Type B pancreatic cell (in vitro differentiated cells): ENCODE measurements around the gene RBM19. TPM values are rescaled to one million over a fixed set of nuclear protein-coding genes. Genes with fewer than 3 reads are reported as not detected.

Experiments used
- DNase-seq: peaks from one replicate; pipeline ENCODE4 v3.0.0; 2021; ENCODE audit warnings: mixed read lengths; ENCODE audit not compliant: unreplicated experiment; ENCODE audit errors: extremely low spot score
- H3K27ac Mint-ChIP-seq: 2 replicates; pipeline ENCODE4 v1.8.0; 2021; ENCODE audit warnings: mild to moderate bottlenecking, mixed read lengths
- H3K27me3 Mint-ChIP-seq: 2 replicates; pipeline ENCODE4 v1.8.0; 2021; ENCODE audit warnings: mixed read lengths
- H3K36me3 Mint-ChIP-seq: 2 replicates; pipeline ENCODE4 v1.8.0; 2021; ENCODE audit warnings: mixed read lengths
- H3K4me1 Mint-ChIP-seq: one replicate; pipeline ENCODE4 v1.8.0; 2021; ENCODE audit warnings: mixed read lengths; ENCODE audit not compliant: unreplicated experiment
- H3K4me3 Mint-ChIP-seq: 2 replicates; pipeline ENCODE4 v1.8.0; 2021; ENCODE audit warnings: mild to moderate bottlenecking, mixed read lengths
- H3K9me3 Mint-ChIP-seq: 2 replicates; pipeline ENCODE4 v1.8.0; 2021; ENCODE audit warnings: mixed read lengths
- CTCF ChIP-seq: fragments of 200-600 bp; sonication (generic); conservative IDR thresholded peaks from 2 replicates; pipeline ENCODE4 v1.5.0; 2021; ENCODE audit warnings: antibody characterized with exemption, mild to moderate bottlenecking
- total RNA-seq: library from RNA; stranded (reverse); gene quantifications from 2 replicates; pipeline ENCODE4 v1.2.1, GENCODE V29; 2021; ENCODE audit warnings: low replicate concordance

The RBM19 gene
- total RNA-seq, 1 donor from 2014 or later, result 37.8 TPM

DNA sequence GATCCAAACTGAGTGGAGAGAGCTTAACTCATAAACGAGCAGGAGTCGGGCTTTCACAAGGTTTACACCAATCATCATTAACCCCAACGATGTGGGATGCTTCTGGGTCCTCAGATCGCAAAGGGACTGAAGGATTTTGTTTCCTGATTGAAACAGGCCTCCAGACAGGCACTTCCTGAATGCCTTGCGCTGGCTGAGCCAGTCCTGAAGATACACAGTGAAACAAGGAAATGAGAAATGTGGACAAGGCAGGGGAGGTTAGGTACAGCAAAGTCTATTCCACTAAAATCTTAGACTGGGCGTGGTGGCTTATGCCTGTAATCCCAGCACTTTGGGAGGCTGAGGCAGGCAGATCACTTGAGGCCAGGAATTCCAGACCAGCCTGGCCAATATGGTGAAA, 30.7 kb downstream of the RBM19 start:
- no peaks in the 10 kb centered on the region for H3K4me1 Mint-ChIP-seq
- no peak for DNase-seq
- H3K4me3 Mint-ChIP-seq, result no peak overlapping the region
- H3K27ac Mint-ChIP-seq, result no peak overlapping the region
- no peak for TF ChIP-seq CTCF
- H3K36me3 Mint-ChIP-seq, result peaks cover 14% of the 10 kb centered on the region
- H3K9me3 Mint-ChIP-seq, result no peaks in the 10 kb centered on the region
- no peaks in the 10 kb centered on the region for H3K27me3 Mint-ChIP-seq

DNA sequence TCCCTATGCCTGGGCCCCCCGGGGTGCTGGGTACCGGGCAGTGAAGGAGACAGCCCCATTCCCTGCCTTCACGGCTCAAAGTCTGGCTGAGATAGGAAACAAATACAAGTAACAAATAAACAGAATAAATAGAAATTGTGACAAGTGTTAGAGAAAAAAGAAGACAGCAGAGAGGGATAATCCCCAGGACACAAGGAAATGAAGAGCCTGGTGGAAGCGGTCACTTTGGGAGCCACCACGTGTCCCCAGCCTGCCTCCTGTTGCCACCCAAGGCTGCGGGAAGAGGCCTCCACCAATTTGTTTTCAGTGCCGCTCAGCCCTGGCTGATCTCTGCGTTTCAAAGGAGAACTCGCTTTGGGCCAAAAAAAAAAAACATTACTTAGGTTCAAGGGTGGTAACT, 31.2 kb downstream of the RBM19 start:
- no peak overlapping the region for H3K4me3 Mint-ChIP-seq
- no peak overlapping the region for H3K27ac Mint-ChIP-seq
- peaks cover 14% of the 10 kb centered on the region for H3K36me3 Mint-ChIP-seq
- no peaks in the 10 kb centered on the region for H3K4me1 Mint-ChIP-seq
- no peaks in the 10 kb centered on the region for H3K9me3 Mint-ChIP-seq
- no peak for DNase-seq
- H3K27me3 Mint-ChIP-seq, result no peaks in the 10 kb centered on the region
- no peak for TF ChIP-seq CTCF

- Mint-ChIP-seq H3K27me3 (no peaks in the 10 kb centered on the region), H3K27ac (no peak overlapping the region), H3K4me1 (no peaks in the 10 kb centered on the region), H3K36me3 (peaks cover 16% of the 10 kb centered on the region), H3K4me3 (no peak overlapping the region), H3K9me3 (no peaks in the 10 kb centered on the region)
- no peak for TF ChIP-seq CTCF
- DNase-seq, result no peak
Observed at GRCh38 chr12:113934060-113934814, 31.9 kb downstream of the RBM19 start.

DNA sequence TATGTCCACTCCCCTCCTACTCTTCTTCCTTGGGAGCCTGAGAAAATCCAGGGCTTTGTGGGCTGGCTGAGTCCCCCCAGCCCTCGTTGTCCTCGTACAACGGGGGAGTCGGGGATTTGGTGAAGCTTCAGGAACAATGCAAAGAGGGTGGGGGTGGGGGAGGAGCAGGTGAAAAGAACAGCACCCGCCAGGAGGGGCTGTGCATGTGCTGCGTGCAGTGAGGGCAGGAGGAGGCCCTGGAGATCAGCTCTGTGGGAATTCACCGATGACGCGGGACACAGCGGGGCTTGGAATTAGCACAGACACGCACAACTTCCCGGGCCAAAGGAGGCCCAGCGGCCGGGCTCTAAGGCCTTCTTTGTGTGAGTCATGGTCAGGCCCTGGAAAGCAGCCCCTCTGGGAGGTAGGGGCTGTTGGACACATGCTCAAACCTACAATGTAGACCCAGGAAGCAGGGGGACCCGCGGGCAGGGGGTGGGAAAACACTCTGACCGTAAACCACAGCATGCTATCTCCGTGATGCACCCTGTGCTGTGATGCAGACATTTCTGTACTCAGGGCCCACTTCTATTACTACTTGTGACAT, 32.8 kb downstream of the RBM19 start:
- Mint-ChIP-seq H3K36me3 (peaks cover 14% of the 10 kb centered on the region), H3K27me3 (no peaks in the 10 kb centered on the region), H3K9me3 (no peaks in the 10 kb centered on the region), H3K27ac (no peak overlapping the region), H3K4me1 (no peaks in the 10 kb centered on the region), H3K4me3 (no peak overlapping the region)
- no peak for TF ChIP-seq CTCF
- DNase-seq, result no peak

- no peaks in the 10 kb centered on the region for H3K4me1 Mint-ChIP-seq
- peaks cover 14% of the 10 kb centered on the region for H3K36me3 Mint-ChIP-seq
- no peak for TF ChIP-seq CTCF
- DNase-seq, result no peak
- no peaks in the 10 kb centered on the region for H3K27me3 Mint-ChIP-seq
- no peaks in the 10 kb centered on the region for H3K9me3 Mint-ChIP-seq
- no peak overlapping the region for H3K4me3 Mint-ChIP-seq
- H3K27ac Mint-ChIP-seq, result no peak overlapping the region
Observed at GRCh38 chr12:113932381-113933196, 33.5 kb downstream of the RBM19 start.
